Gastroesophageal sphincter (tissue), 3 donors: ENCODE results near the gene MSLN.

ENCODE experiments used
- CTCF ChIP-seq, 4 experiments: fragments of 200-600 bp in 2 of 4; fragments of 450-650 bp in 2 of 4; sonication (generic) in 1 of 4; IDR thresholded peaks; one replicate each; pipeline ENCODE4 v1.5.1; 2017 to 2019; ENCODE audit warnings: antibody characterized with exemption in 4 of 4, mild to moderate bottlenecking in 2 of 4, moderate library complexity in 2 of 4
- POLR2AphosphoS5 ChIP-seq: sonication (generic); formaldehyde crosslinking; IDR thresholded peaks from one replicate; pipeline ENCODE4 v1.6.1; 2017; ENCODE audit warnings: antibody characterized with exemption

GRCh38 chr16:792221-792995 lies 31.9 kb downstream of the MSLN start:
- no peak for TF ChIP-seq CTCF (IDR thresholded peaks at IDR 0.05)
- no peak for TF ChIP-seq POLR2AphosphoS5
